Activated CD8-positive, alpha-beta T cell treated with anti-CD3 and anti-CD28 coated beads for 36 hours (primary cell): Measurements from ENCODE around the gene HIVEP2. TPM values are rescaled to one million over a fixed set of nuclear protein-coding genes. Genes with fewer than 3 reads are reported as not detected.
A peak's percentile ranks its signal among the peaks of the same experiment; 100 is the strongest.

ENCODE experiments used
- ATAC-seq: fragments of 200-7000 bp; cut with Tn5 transposase; one replicate; pipeline ENCODE4 v1.10.0; 2021; ENCODE audit warnings: mild to moderate bottlenecking, moderate library complexity
- CTCF ChIA-PET: fragments of 350-600 bp; sonication (Branson Sonifier 250); formaldehyde crosslinking; loops from one replicate; lab custom pipeline; 2021; ENCODE audit warnings: antibody characterized with exemption; lab: Charles Lee
- POLR2A ChIA-PET: fragments of 350-600 bp; sonication (Branson Sonifier 250); formaldehyde crosslinking; loops from one replicate; lab custom pipeline; 2021; ENCODE audit warnings: antibody characterized with exemption; lab: Charles Lee
- DNase-seq: peaks from one replicate; pipeline ENCODE4 v3.0.0-alpha.2; 2020
- H3K27ac Mint-ChIP-seq: one replicate; pipeline ENCODE4 v1.8.0; 2021; ENCODE audit warnings: mild to moderate bottlenecking, mixed read lengths
- H3K27me3 Mint-ChIP-seq: one replicate; pipeline ENCODE4 v1.8.0; 2021; ENCODE audit warnings: mixed read lengths
- H3K36me3 Mint-ChIP-seq: one replicate; pipeline ENCODE4 v1.8.0; 2021; ENCODE audit warnings: low read depth, mixed read lengths
- H3K4me1 Mint-ChIP-seq: one replicate; pipeline ENCODE4 v1.8.0; 2021; ENCODE audit warnings: low read depth, mixed read lengths
- H3K4me3 Mint-ChIP-seq: one replicate; pipeline ENCODE4 v1.8.0; 2021; ENCODE audit warnings: mild to moderate bottlenecking, moderate library complexity, mixed read lengths
- H3K9me3 Mint-ChIP-seq: one replicate; pipeline ENCODE4 v1.8.0; 2021; ENCODE audit warnings: mixed read lengths
- intact Hi-C: fragments of 100-400 bp; cut with micrococcal nuclease; formaldehyde crosslinking; loops from one replicate; pipeline ENCODE4 v1.10.0; 2022
- total RNA-seq, 2 experiments: library from RNA; stranded (reverse); gene quantifications; one replicate each; pipeline ENCODE4 v1.2.3, GENCODE V29; 2021
- TF ChIP-seq, protein P1 (sequence below): fragments of 200-600 bp; IDR thresholded peaks from one replicate; pipeline ENCODE4 v1.8.0; 2022; ENCODE audit warnings: antibody characterized with exemption, mild to moderate bottlenecking

Gene HIVEP2
- total RNA-seq, 2 experiments from 2014 or later: 31.8 to 38.1 TPM

GRCh38 chr6:142823256-142823902 is 121.6 kb downstream of the HIVEP2 start:
- no peak for DNase-seq
- H3K27ac Mint-ChIP-seq: peak overlapping the region; percentile 98
- H3K36me3 Mint-ChIP-seq: peaks cover 39% of the 10 kb centered on the region
- intact Hi-C loops: loop anchor here (5.0 kb wide), 1 partner anchor 119 kb away; no protein-coding TSS in a partner anchor
- H3K27me3 Mint-ChIP-seq: no peaks in the 10 kb centered on the region
- ATAC-seq: no peak
- POLR2A ChIA-PET: interaction anchor here (0.8 to 3.0 kb wide), 5 partner anchors 8 to 123 kb away, joined by 3 to 9 read pairs (median 6); no protein-coding TSS in a partner anchor
- CTCF ChIA-PET: interaction anchor here (1.1 to 1.8 kb wide), 4 partner anchors 10 to 22 kb away, joined by 3 to 8 read pairs (median 3); no protein-coding TSS in a partner anchor
- peak overlapping the region; percentile 47 for H3K4me3 Mint-ChIP-seq
- H3K4me1 Mint-ChIP-seq: peaks cover 86% of the 10 kb centered on the region
- TF ChIP-seq, protein P1, sequence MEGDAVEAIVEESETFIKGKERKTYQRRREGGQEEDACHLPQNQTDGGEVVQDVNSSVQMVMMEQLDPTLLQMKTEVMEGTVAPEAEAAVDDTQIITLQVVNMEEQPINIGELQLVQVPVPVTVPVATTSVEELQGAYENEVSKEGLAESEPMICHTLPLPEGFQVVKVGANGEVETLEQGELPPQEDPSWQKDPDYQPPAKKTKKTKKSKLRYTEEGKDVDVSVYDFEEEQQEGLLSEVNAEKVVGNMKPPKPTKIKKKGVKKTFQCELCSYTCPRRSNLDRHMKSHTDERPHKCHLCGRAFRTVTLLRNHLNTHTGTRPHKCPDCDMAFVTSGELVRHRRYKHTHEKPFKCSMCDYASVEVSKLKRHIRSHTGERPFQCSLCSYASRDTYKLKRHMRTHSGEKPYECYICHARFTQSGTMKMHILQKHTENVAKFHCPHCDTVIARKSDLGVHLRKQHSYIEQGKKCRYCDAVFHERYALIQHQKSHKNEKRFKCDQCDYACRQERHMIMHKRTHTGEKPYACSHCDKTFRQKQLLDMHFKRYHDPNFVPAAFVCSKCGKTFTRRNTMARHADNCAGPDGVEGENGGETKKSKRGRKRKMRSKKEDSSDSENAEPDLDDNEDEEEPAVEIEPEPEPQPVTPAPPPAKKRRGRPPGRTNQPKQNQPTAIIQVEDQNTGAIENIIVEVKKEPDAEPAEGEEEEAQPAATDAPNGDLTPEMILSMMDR: peak; percentile 9
- H3K9me3 Mint-ChIP-seq: peaks cover 4% of the 10 kb centered on the region

GRCh38 chr6:142822842-142823241 is 122.1 kb downstream of the HIVEP2 start:
- Mint-ChIP-seq H3K27ac (peak overlapping the region; percentile 98), H3K27me3 (no peaks in the 10 kb centered on the region), H3K4me3 (peak overlapping the region; percentile 47), H3K9me3 (peaks cover 4% of the 10 kb centered on the region), H3K4me1 (peaks cover 80% of the 10 kb centered on the region), H3K36me3 (peaks cover 34% of the 10 kb centered on the region)
- intact Hi-C loops: loop anchor here (5.0 kb wide), 1 partner anchor 119 kb away; no protein-coding TSS in a partner anchor
- no peak for ATAC-seq
- ChIA-PET CTCF (interaction anchor here (1.1 kb wide), 1 partner anchor 20 kb away, joined by 3 read pairs; no protein-coding TSS in a partner anchor), POLR2A (interaction anchor here (1.5 to 2.2 kb wide), 3 partner anchors 8 to 124 kb away, joined by 3 to 7 read pairs (median 3); no protein-coding TSS in a partner anchor)
- TF ChIP-seq, protein P1: peak; percentile 49
- peak; percentile 50 for DNase-seq

DNA sequence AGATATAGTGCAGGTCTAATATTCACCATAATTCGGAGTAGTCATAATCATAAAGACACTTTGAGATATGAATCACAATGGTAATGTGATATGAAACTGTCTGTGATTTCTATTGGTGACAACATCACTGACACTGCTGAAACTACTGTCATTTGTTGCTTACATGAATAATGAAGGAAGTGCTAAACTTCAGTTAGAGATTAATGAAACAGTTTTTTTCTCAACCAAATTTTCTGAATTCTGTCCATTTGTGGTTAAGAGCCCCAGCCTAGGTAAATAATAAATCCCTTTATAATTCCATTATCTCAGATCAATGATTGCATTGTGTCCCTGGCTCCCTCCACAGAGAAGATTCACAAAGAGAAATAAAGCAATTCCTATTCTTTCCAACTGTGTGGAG is 122.6 kb downstream of the HIVEP2 start:
- CTCF ChIA-PET: interaction anchor here (1.1 kb wide), 1 partner anchor 19 kb away, joined by 3 read pairs; no protein-coding TSS in a partner anchor
- TF ChIP-seq, protein P1: no peak

DNA sequence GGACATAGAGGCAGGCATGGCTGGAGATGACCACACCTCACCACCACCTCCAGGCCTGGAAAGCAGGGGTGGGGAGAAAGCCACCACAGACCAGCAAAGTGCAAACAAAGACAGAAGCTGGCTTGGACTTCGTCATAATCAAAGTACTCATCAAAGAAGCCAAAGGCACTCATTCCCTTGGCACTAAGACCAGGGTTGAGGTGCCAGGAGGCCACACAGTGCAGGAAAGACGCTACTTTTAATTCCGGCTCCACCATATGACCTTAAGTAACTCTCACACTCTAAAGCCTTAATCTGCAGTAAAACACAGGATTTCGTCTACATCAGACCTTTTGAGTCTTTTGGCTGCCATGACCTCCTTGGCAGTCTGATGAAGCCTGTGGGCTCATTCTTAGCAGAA is 123.1 kb downstream of the HIVEP2 start:
- POLR2A ChIA-PET: interaction anchor here (1.2 to 2.2 kb wide), 3 partner anchors 9 to 124 kb away, joined by 3 to 7 read pairs (median 7); no protein-coding TSS in a partner anchor
- ATAC-seq (peak; percentile 14), DNase-seq (no peak)
- Mint-ChIP-seq H3K27me3 (no peaks in the 10 kb centered on the region), H3K27ac (peak overlapping the region; percentile 98), H3K9me3 (peaks cover 4% of the 10 kb centered on the region), H3K4me3 (no peak overlapping the region), H3K4me1 (peaks cover 79% of the 10 kb centered on the region), H3K36me3 (peaks cover 36% of the 10 kb centered on the region)
- TF ChIP-seq, protein P1: no peak
- intact Hi-C loops: loop anchor here (5.0 kb wide), 1 partner anchor 120 kb away; no protein-coding TSS in a partner anchor
- CTCF ChIA-PET: interaction anchor here (0.8 to 0.9 kb wide), 2 partner anchors 37 to 255 kb away, joined by 3 to 4 read pairs; no protein-coding TSS in a partner anchor

More for the DNA sequence above, 122.6 kb downstream of the HIVEP2 start:
- H3K4me1 Mint-ChIP-seq: peaks cover 80% of the 10 kb centered on the region
- DNase-seq: no peak
- peak overlapping the region; percentile 47 for H3K4me3 Mint-ChIP-seq
- H3K36me3 Mint-ChIP-seq: peaks cover 34% of the 10 kb centered on the region
- POLR2A ChIA-PET: interaction anchor here (1.5 to 2.2 kb wide), 3 partner anchors 9 to 124 kb away, joined by 3 to 7 read pairs (median 3); no protein-coding TSS in a partner anchor
- H3K27ac Mint-ChIP-seq: peak overlapping the region; percentile 98
- ATAC-seq: peak; percentile 62
- H3K27me3 Mint-ChIP-seq: no peaks in the 10 kb centered on the region
- intact Hi-C loops: loop anchor here (5.0 kb wide), 1 partner anchor 120 kb away; no protein-coding TSS in a partner anchor
- peaks cover 4% of the 10 kb centered on the region for H3K9me3 Mint-ChIP-seq
